DND-41 (cell line): ENCODE measurements around the gene SDCCAG8.

ENCODE experiments used
- ATAC-seq: fragments of 200-7000 bp; cut with Tn5 transposase; 3 replicates; pipeline ENCODE4 v1.9.1; 2021; ENCODE audit warnings: low read depth; ENCODE audit not compliant: insufficient read depth
- DNase-seq: peaks from one replicate; pipeline ENCODE4 v3.0.0-alpha.2; 2020
- H2AFZ ChIP-seq: 2 replicates; pipeline ENCODE4 v1.6.0; 2012; ENCODE audit warnings: low read depth, low read length
- H3K27ac ChIP-seq: 2 replicates; pipeline ENCODE4 v1.5.1; 2012; ENCODE audit warnings: low read length, inconsistent platforms
- H3K27me3 ChIP-seq: fragments of 200-600 bp; sonication (generic); 2 replicates; pipeline ENCODE4 v1.6.0; 2012; ENCODE audit warnings: low read length, mild to moderate bottlenecking, inconsistent platforms; ENCODE audit not compliant: insufficient read depth, poor library complexity
- H3K36me3 ChIP-seq: 2 replicates; pipeline ENCODE4 v1.5.1; 2012; ENCODE audit warnings: low read length, inconsistent platforms; ENCODE audit not compliant: insufficient read depth
- H3K4me1 ChIP-seq: 2 replicates; pipeline ENCODE4 v1.5.1; 2012; ENCODE audit warnings: mild to moderate bottlenecking, low read length; ENCODE audit not compliant: insufficient read depth
- H3K4me2 ChIP-seq: 2 replicates; pipeline ENCODE4 v1.6.0; 2012; ENCODE audit warnings: mild to moderate bottlenecking, moderate library complexity, low read length, inconsistent platforms; ENCODE audit not compliant: insufficient read depth
- H3K4me3 ChIP-seq, 2 experiments: fragments of 200-600 bp in 1 of 2; shearing (Covaris generic) in 1 of 2; 2 replicates each; pipeline ENCODE4 v1.5.1; 2012 to 2016; ENCODE audit warnings: inconsistent platforms in 2 of 2, low read length in 2 of 2, mild to moderate bottlenecking in 2 of 2, low read depth in 1 of 2, moderate library complexity in 1 of 2
- H3K79me2 ChIP-seq: 2 replicates; pipeline ENCODE4 v1.6.0; 2012; ENCODE audit warnings: low read length, inconsistent platforms; ENCODE audit not compliant: insufficient read depth
- H3K9ac ChIP-seq: 2 replicates; pipeline ENCODE4 v1.6.0; 2012; ENCODE audit warnings: low read depth, mild to moderate bottlenecking, inconsistent platforms, low read length, moderate library complexity
- H3K9me3 ChIP-seq: 2 replicates; pipeline ENCODE4 v1.5.1; 2012; ENCODE audit warnings: low read length, moderate library complexity, mild to moderate bottlenecking, inconsistent platforms; ENCODE audit not compliant: insufficient read depth, severe bottlenecking
- H4K20me1 ChIP-seq: 2 replicates; pipeline ENCODE4 v1.6.0; 2012; ENCODE audit warnings: low read length; ENCODE audit not compliant: insufficient read depth
- CTCF ChIP-seq: IDR thresholded peaks from 2 replicates; pipeline ENCODE4 v1.5.1; 2012; ENCODE audit warnings: borderline replicate concordance, low read length, moderate library complexity, mild to moderate bottlenecking; ENCODE audit not compliant: poor library complexity, severe bottlenecking; ENCODE audit errors: extremely low read depth
- EZH2 ChIP-seq: IDR thresholded peaks from 3 replicates; pipeline ENCODE4 v1.6.1; 2012; ENCODE audit warnings: borderline replicate concordance, low read depth, mild to moderate bottlenecking, moderate library complexity, low read length, inconsistent platforms; ENCODE audit not compliant: severe bottlenecking

The SDCCAG8 gene

GRCh38 chr1:243316366-243316989 lies 60.6 kb downstream of the SDCCAG8 start:
- no peak overlapping the region for H2AFZ ChIP-seq
- H3K4me3 ChIP-seq = no peak overlapping the region
- H3K9ac ChIP-seq = no peak overlapping the region
- no peaks in the 10 kb centered on the region for H3K9me3 ChIP-seq
- H3K27ac ChIP-seq = no peak overlapping the region
- DNase-seq = no peak
- no peaks in the 10 kb centered on the region for H3K4me1 ChIP-seq
- no peaks in the 10 kb centered on the region for H3K27me3 ChIP-seq
- H3K79me2 ChIP-seq = no peaks in the 10 kb centered on the region
- peaks cover 10% of the 10 kb centered on the region for H3K36me3 ChIP-seq
- H4K20me1 ChIP-seq = no peaks in the 10 kb centered on the region
- ATAC-seq = no peak
- no peak overlapping the region for H3K4me2 ChIP-seq
- TF ChIP-seq EZH2 = no peak
- no peak for TF ChIP-seq CTCF

GRCh38 chr1:243320224-243320623 lies 64.4 kb downstream of the SDCCAG8 start:
- no peak for TF ChIP-seq EZH2
- TF ChIP-seq CTCF = no peak
- no peak overlapping the region for H2AFZ ChIP-seq
- no peak overlapping the region for H3K4me2 ChIP-seq
- no peaks in the 10 kb centered on the region for H3K9me3 ChIP-seq
- DNase-seq (no peak), ATAC-seq (no peak)
- no peaks in the 10 kb centered on the region for H3K79me2 ChIP-seq
- no peak overlapping the region for H3K9ac ChIP-seq
- no peak overlapping the region for H3K4me3 ChIP-seq
- peaks cover 10% of the 10 kb centered on the region for H3K36me3 ChIP-seq
- H4K20me1 ChIP-seq = no peaks in the 10 kb centered on the region
- H3K4me1 ChIP-seq = no peaks in the 10 kb centered on the region
- no peaks in the 10 kb centered on the region for H3K27me3 ChIP-seq
- H3K27ac ChIP-seq = no peak overlapping the region

- no peaks in the 10 kb centered on the region for H3K4me1 ChIP-seq
- no peaks in the 10 kb centered on the region for H3K79me2 ChIP-seq
- no peaks in the 10 kb centered on the region for H4K20me1 ChIP-seq
- H2AFZ ChIP-seq = no peak overlapping the region
- no peak overlapping the region for H3K4me2 ChIP-seq
- no peak overlapping the region for H3K9ac ChIP-seq
- no peaks in the 10 kb centered on the region for H3K9me3 ChIP-seq
- ATAC-seq (no peak), DNase-seq (no peak)
- H3K4me3 ChIP-seq = no peak overlapping the region
- no peak for TF ChIP-seq EZH2
- no peak for TF ChIP-seq CTCF
- H3K27ac ChIP-seq = no peak overlapping the region
- H3K36me3 ChIP-seq = peaks cover 8% of the 10 kb centered on the region
- no peaks in the 10 kb centered on the region for H3K27me3 ChIP-seq
Measured at GRCh38 chr1:243322326-243322725, 66.5 kb downstream of the SDCCAG8 start.
